Smooth muscle cell (in vitro differentiated cells): ENCODE measurements around the gene DMRTC2. TPM values are rescaled to one million over a fixed set of nuclear protein-coding genes. Genes with fewer than 3 reads are reported as not detected.

Experiments
- DNase-seq: peaks from one replicate; lab custom pipeline; 2025; ENCODE audit not compliant: unreplicated experiment; lab: John Stamatoyannopoulos, UW
- H2AFZ ChIP-seq: fragments of 200-600 bp; sonication (generic); 2 replicates; pipeline ENCODE4 v1.6.0; 2016; ENCODE audit warnings: antibody characterized with exemption, low read depth, mild to moderate bottlenecking
- H3F3A ChIP-seq: fragments of 200-600 bp; sonication (generic); 2 replicates; pipeline ENCODE4 v1.6.0; 2017; ENCODE audit warnings: antibody characterized with exemption, low read depth
- H3K27ac ChIP-seq: fragments of 200-600 bp; sonication (generic); 2 replicates; pipeline ENCODE4 v1.5.1; 2016; ENCODE audit warnings: low read depth, mild to moderate bottlenecking
- H3K27me3 ChIP-seq: fragments of 200-600 bp; sonication (generic); 2 replicates; pipeline ENCODE4 v1.6.1; 2016; ENCODE audit warnings: low read depth, mild to moderate bottlenecking
- H3K36me3 ChIP-seq: fragments of 200-600 bp; sonication (generic); 2 replicates; pipeline ENCODE4 v1.5.1; 2016; ENCODE audit warnings: low read depth
- H3K4me1 ChIP-seq: fragments of 200-600 bp; sonication (generic); 2 replicates; pipeline ENCODE4 v1.5.1; 2016; ENCODE audit warnings: low read depth
- H3K4me2 ChIP-seq: fragments of 200-600 bp; sonication (generic); 2 replicates; pipeline ENCODE4 v1.6.0; 2016; ENCODE audit warnings: mild to moderate bottlenecking
- H3K4me3 ChIP-seq: fragments of 200-600 bp; sonication (generic); 2 replicates; pipeline ENCODE4 v1.5.1; 2016; ENCODE audit warnings: mild to moderate bottlenecking
- H3K79me2 ChIP-seq: fragments of 200-600 bp; sonication (generic); 2 replicates; pipeline ENCODE4 v1.6.0; 2016; ENCODE audit warnings: low read depth, mild to moderate bottlenecking
- H3K9ac ChIP-seq: fragments of 200-600 bp; sonication (generic); 2 replicates; pipeline ENCODE4 v1.6.0; 2016; ENCODE audit warnings: low read depth
- H3K9me3 ChIP-seq: fragments of 200-600 bp; sonication (generic); replicated peaks from 2 replicates; pipeline ENCODE4 v1.5.1; 2016; ENCODE audit warnings: low read depth
- H4K20me1 ChIP-seq: fragments of 200-600 bp; sonication (generic); 2 replicates; pipeline ENCODE4 v1.6.0; 2016; ENCODE audit warnings: low read depth
- WGBS: methylation state at CpG from one replicate; pipeline ENCODE4 v1.1.7; 2016; ENCODE audit warnings: low lambda C conversion rate; 5-methylcytosine and 5-hydroxymethylcytosine counted together
- polyA plus RNA-seq: library from polyadenylated mRNA; unstranded; fragments of >200 nt; fragmentation: Nextera tagmentation; extraction: Ambion mirVana; gene quantifications from 2 replicates; pipeline ENCODE4 v1.2.1, GENCODE V29; 2016
- total RNA-seq: library from RNA; depleted of rRNA; stranded (reverse); fragments of >200 nt; gene quantifications from 2 replicates; pipeline ENCODE4 v1.2.3, GENCODE V29; 2014
- TF ChIP-seq, protein P1 (sequence below): fragments of 200-600 bp; sonication (generic); IDR thresholded peaks from 2 replicates; pipeline ENCODE4 v1.5.1; 2017; ENCODE audit warnings: borderline replicate concordance, mild to moderate bottlenecking, antibody characterized with exemption; ENCODE audit not compliant: insufficient read depth, poor library complexity, severe bottlenecking

DMRTC2 gene
- total and polyA plus RNA-seq, 2 experiments from 2014 or later = not detected

GRCh38 chr19:41807176-41807575 is 37.7 kb upstream of the DMRTC2 start:
- Histone ChIP-seq H3K27me3 (no peaks in the 10 kb centered on the region), H3K4me2 (no peak overlapping the region), H3K4me3 (no peak overlapping the region), H2AFZ (no peak overlapping the region), H3K4me1 (no peaks in the 10 kb centered on the region), H3K9me3 (no peaks in the 10 kb centered on the region), H3K27ac (no peak overlapping the region), H3K79me2 (no peaks in the 10 kb centered on the region), H3F3A (no peaks in the 10 kb centered on the region), H3K9ac (no peak overlapping the region), H4K20me1 (no peaks in the 10 kb centered on the region), H3K36me3 (no peaks in the 10 kb centered on the region)
- TF ChIP-seq, protein P1, sequence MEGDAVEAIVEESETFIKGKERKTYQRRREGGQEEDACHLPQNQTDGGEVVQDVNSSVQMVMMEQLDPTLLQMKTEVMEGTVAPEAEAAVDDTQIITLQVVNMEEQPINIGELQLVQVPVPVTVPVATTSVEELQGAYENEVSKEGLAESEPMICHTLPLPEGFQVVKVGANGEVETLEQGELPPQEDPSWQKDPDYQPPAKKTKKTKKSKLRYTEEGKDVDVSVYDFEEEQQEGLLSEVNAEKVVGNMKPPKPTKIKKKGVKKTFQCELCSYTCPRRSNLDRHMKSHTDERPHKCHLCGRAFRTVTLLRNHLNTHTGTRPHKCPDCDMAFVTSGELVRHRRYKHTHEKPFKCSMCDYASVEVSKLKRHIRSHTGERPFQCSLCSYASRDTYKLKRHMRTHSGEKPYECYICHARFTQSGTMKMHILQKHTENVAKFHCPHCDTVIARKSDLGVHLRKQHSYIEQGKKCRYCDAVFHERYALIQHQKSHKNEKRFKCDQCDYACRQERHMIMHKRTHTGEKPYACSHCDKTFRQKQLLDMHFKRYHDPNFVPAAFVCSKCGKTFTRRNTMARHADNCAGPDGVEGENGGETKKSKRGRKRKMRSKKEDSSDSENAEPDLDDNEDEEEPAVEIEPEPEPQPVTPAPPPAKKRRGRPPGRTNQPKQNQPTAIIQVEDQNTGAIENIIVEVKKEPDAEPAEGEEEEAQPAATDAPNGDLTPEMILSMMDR = no peak
- WGBS = 71% methylated on average over 3 of the region's 3 CpGs
- DNase-seq = no peak

DNA sequence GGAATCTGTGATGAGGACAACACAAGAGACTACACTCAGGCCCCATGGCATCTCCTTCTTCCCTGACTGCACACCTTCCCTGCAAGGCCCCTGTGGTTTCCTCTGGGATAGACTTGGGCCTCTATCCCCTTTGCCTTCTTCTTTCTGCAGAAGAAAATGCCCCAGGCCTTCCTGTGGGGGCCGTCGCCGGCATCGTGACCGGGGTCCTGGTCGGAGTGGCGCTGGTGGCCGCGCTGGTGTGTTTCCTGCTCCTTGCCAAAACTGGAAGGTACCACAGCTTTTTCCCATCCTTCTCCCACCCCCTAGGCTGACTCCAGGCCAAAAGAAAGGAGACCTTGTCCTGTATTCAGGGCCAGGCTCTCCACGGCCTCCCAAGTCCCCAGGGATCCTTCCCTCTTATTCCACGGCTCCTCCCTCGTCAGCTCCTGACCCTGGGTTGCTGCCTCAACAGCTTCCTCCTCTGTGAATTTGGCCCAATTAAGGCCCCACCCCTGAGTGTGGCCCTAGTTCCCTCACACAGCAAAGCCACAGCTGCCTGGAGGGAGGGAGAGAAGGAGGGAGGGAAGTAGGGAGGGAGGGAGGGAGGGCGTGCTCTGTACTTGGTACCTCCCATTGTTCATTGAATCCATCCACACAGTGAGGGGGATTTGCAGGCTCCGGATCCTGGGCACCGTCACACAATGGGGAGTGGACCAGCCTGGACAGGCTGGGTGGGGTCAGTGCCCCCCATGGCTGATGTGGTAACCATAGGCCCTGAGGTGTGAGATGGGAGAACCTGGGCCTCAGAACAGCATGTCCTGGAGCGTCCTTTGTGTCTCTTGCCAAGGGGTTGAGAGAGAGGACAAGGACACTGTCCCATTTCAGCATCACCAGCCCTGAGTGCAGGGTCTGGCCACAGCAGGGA is 35.9 kb upstream of the DMRTC2 start:
- 85% methylated on average over 16 of the region's 16 CpGs for WGBS
- TF ChIP-seq, protein P1 = no peak

DNA sequence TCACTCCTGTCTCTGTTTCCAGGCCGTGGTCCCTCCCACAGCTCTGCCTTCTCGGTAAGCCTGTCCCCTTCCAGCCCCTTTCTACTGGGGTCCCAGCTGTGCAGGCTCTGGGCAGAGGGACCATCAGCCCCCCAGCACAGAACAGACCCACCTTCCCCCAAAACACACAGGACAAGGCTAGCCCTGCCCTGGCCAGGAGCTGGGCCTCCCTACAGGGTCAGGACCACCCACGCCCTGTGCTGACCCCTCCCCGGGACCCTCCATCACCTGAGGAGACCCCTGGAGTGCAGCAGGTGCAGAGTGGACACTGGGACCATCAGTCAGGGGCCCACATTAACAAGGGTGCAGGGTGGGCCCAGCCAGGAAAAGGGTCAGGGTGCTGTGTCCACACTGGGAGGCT is 34.5 kb upstream of the DMRTC2 start:
- H3K4me1 ChIP-seq = no peaks in the 10 kb centered on the region
- no peaks in the 10 kb centered on the region for H3K79me2 ChIP-seq
- H3K4me3 ChIP-seq = no peak overlapping the region
- no peak for DNase-seq
- H3K36me3 ChIP-seq = no peaks in the 10 kb centered on the region
- no peaks in the 10 kb centered on the region for H3F3A ChIP-seq
- TF ChIP-seq, protein P1 = no peak
- no peak overlapping the region for H2AFZ ChIP-seq
- no peaks in the 10 kb centered on the region for H4K20me1 ChIP-seq
- 67% methylated on average over 4 of the region's 4 CpGs for WGBS
- no peaks in the 10 kb centered on the region for H3K9me3 ChIP-seq
- no peak overlapping the region for H3K9ac ChIP-seq
- no peak overlapping the region for H3K27ac ChIP-seq
- H3K27me3 ChIP-seq = no peaks in the 10 kb centered on the region
- no peak overlapping the region for H3K4me2 ChIP-seq

More for the DNA sequence above, 35.9 kb upstream of the DMRTC2 start:
- H3K27ac ChIP-seq = no peak overlapping the region
- no peaks in the 10 kb centered on the region for H3K4me1 ChIP-seq
- H2AFZ ChIP-seq = no peak overlapping the region
- no peak overlapping the region for H3K4me3 ChIP-seq
- no peaks in the 10 kb centered on the region for H3K27me3 ChIP-seq
- H3K36me3 ChIP-seq = no peaks in the 10 kb centered on the region
- no peak overlapping the region for H3K9ac ChIP-seq
- H3K79me2 ChIP-seq = no peaks in the 10 kb centered on the region
- H4K20me1 ChIP-seq = no peaks in the 10 kb centered on the region
- H3F3A ChIP-seq = no peaks in the 10 kb centered on the region
- DNase-seq = no peak
- no peaks in the 10 kb centered on the region for H3K9me3 ChIP-seq
- no peak overlapping the region for H3K4me2 ChIP-seq
